Kidney (tissue), 14 donors: ENCODE measurements around the gene ANKRA2. TPM values are rescaled to one million over a fixed set of nuclear protein-coding genes. Genes with fewer than 3 reads are reported as not detected.

Experiments
- DNase-seq, 5 donors: peaks; one replicate each; pipeline ENCODE4 v3.0.0-alpha.2; 2013 to 2020
- FAIRE-seq: peaks from 2 replicates; lab custom pipeline; 2012; peaks lifted over from hg19 to GRCh38; lab: Jason Lieb, UNC
- H3K27ac ChIP-seq, 2 donors: one replicate each; pipeline ENCODE4 v1.7.0; 2013; ENCODE audit warnings: low read depth in 2 of 2, low read length in 2 of 2, inconsistent platforms in 1 of 2
- H3K27me3 ChIP-seq: one replicate; pipeline ENCODE4 v1.7.1; 2013; ENCODE audit warnings: low read length, inconsistent platforms; ENCODE audit not compliant: control insufficient read depth, insufficient read depth
- H3K36me3 ChIP-seq, 3 donors: one replicate each; pipeline versions ENCODE4 v1.7.0 to v1.7.1; 2013; ENCODE audit warnings: low read length in 3 of 3, control low read depth in 1 of 3, inconsistent platforms in 1 of 3; ENCODE audit not compliant: insufficient read depth in 3 of 3, control insufficient read depth in 2 of 3
- H3K4me1 ChIP-seq, 3 donors: one replicate each; pipeline versions ENCODE4 v1.7.0 to v1.7.1; 2013; ENCODE audit warnings: low read length in 3 of 3, inconsistent platforms in 1 of 3, low read depth in 1 of 3; ENCODE audit not compliant: control insufficient read depth in 2 of 3, insufficient read depth in 2 of 3
- H3K4me3 ChIP-seq, 3 donors: one replicate each; pipeline versions ENCODE4 v1.7.0 to v1.8.1; 2013; ENCODE audit warnings: low read length in 3 of 3, control low read depth in 1 of 3, inconsistent platforms in 1 of 3
- H3K9ac ChIP-seq, 3 donors: one replicate each; pipeline versions ENCODE4 v1.7.0 to v1.7.1; 2013; ENCODE audit warnings: low read length in 3 of 3, control low read depth in 1 of 3, inconsistent platforms in 1 of 3
- H3K9me3 ChIP-seq, 3 donors: one replicate each; pipeline versions ENCODE4 v1.7.0 to v1.7.1; 2013; ENCODE audit warnings: low read length in 3 of 3, control low read depth in 1 of 3, inconsistent platforms in 1 of 3; ENCODE audit not compliant: control insufficient read depth in 2 of 3, insufficient read depth in 1 of 3
- intact Hi-C: fragments of 100-400 bp; cut with DNase I; formaldehyde crosslinking; loops from one replicate; pipeline ENCODE4 v1.11.1; 2022
- polyA plus RNA-seq: library from polyadenylated mRNA; stranded (reverse); fragments of 350-450 nt; fragmentation: Illumina TruSeq; extraction: RNeasy Lipid Tissue Mini Kit (QIAGEN cat#74804); gene quantifications from one replicate; pipeline ENCODE4 v1.2.3, GENCODE V29; 2014; ENCODE audit warnings: low read depth, low replicate concordance; ENCODE audit not compliant: insufficient read depth
- total RNA-seq: library from RNA; stranded (reverse); fragmentation: NEBNext Ultra II Directional; extraction: Animal tissue kit (Norgen Biotek cat#: 25700); gene quantifications from one replicate; pipeline ENCODE4 v1.2.1, GENCODE V29; 2021
- TF ChIP-seq, protein P1 (sequence below): IDR thresholded peaks from 3 replicates; pipeline ENCODE4 v1.5.1; 2012; ENCODE audit warnings: mild to moderate bottlenecking, moderate library complexity, borderline replicate concordance; ENCODE audit not compliant: insufficient read depth; ENCODE audit errors: extremely low read depth
- donor health status: control.
- donor health status: control.
- donor health status: control.
- donor health status: control.
- donor health status: control.
- donor health status: DM: yes; HTN: yes; CAD: no.
- donor health status: Normal renal cell carcinoma (clear cell type).

Gene ANKRA2
- total and polyA plus RNA-seq, 2 donors from 2014 or later, result 8.4 to 22.3 TPM

DNA sequence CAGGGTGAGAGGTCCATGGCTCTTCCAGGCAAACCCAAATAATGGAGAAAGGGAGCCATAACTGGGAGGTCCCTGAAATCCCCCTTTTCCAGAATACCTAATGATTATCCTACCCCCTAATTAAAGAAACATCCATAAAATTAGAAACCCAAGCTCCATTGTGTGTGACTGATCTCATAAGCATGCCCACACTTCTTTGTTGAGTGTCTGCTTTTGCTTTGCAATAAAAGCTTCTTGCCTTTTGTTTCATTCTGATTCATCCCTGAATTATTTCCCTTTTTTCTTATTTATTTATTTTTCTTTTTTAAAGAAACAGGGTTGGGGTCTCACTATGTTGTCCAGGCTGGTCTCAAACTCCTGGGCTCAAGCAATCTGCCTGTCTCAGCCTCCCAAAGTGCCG, 34.1 kb downstream of the ANKRA2 start:
- H3K27me3 ChIP-seq, result no peaks in the 10 kb centered on the region
- TF ChIP-seq, protein P1, sequence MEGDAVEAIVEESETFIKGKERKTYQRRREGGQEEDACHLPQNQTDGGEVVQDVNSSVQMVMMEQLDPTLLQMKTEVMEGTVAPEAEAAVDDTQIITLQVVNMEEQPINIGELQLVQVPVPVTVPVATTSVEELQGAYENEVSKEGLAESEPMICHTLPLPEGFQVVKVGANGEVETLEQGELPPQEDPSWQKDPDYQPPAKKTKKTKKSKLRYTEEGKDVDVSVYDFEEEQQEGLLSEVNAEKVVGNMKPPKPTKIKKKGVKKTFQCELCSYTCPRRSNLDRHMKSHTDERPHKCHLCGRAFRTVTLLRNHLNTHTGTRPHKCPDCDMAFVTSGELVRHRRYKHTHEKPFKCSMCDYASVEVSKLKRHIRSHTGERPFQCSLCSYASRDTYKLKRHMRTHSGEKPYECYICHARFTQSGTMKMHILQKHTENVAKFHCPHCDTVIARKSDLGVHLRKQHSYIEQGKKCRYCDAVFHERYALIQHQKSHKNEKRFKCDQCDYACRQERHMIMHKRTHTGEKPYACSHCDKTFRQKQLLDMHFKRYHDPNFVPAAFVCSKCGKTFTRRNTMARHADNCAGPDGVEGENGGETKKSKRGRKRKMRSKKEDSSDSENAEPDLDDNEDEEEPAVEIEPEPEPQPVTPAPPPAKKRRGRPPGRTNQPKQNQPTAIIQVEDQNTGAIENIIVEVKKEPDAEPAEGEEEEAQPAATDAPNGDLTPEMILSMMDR, result no peak
- FAIRE-seq (no peak), DNase-seq (no peak)
- H3K4me1 ChIP-seq, result no peaks in the 10 kb centered on the region
- no peaks in the 10 kb centered on the region for H3K9me3 ChIP-seq
- no peak overlapping the region for H3K9ac ChIP-seq
- no peaks in the 10 kb centered on the region for H3K36me3 ChIP-seq
- no peak overlapping the region for H3K27ac ChIP-seq
- intact Hi-C loops, result no loop called here
- H3K4me3 ChIP-seq, result no peak overlapping the region

DNA sequence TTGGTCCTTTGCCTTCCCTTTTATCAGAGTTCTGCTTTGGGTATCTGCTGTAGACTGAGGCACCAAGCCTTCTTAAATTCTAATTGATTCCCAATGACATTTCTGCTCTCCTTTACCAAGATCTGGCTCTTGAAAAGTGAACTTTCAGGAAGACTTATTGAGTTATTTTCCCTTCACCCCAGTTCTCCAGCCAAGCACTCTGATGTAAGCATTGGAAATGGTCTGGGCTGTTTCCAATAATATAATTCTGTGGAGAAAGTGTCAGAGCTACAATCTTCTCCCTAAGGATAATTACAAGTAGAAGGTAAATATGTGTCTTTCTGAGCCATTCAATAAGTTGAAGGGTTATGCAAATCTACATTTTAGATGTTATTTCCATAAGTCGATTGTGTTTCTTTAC, 36.4 kb downstream of the ANKRA2 start:
- FAIRE-seq (no peak), DNase-seq (no peak)
- no peaks in the 10 kb centered on the region for H3K9me3 ChIP-seq
- intact Hi-C loops, result no loop called here
- no peaks in the 10 kb centered on the region for H3K4me1 ChIP-seq
- H3K27me3 ChIP-seq, result no peaks in the 10 kb centered on the region
- no peak overlapping the region for H3K9ac ChIP-seq
- TF ChIP-seq, protein P1, result no peak
- H3K36me3 ChIP-seq, result no peaks in the 10 kb centered on the region
- no peak overlapping the region for H3K27ac ChIP-seq
- no peak overlapping the region for H3K4me3 ChIP-seq

GRCh38 chr5:73528248-73528647, 37.2 kb downstream of the ANKRA2 start:
- Histone ChIP-seq H3K9me3 (no peaks in the 10 kb centered on the region), H3K36me3 (no peaks in the 10 kb centered on the region), H3K4me1 (no peaks in the 10 kb centered on the region), H3K4me3 (no peak overlapping the region), H3K27me3 (no peaks in the 10 kb centered on the region), H3K27ac (no peak overlapping the region), H3K9ac (no peak overlapping the region)
- DNase-seq (no peak), FAIRE-seq (no peak)
- intact Hi-C loops, result no loop called here
- TF ChIP-seq, protein P1, result no peak

- FAIRE-seq (no peak), DNase-seq (no peak)
- Histone ChIP-seq H3K9me3 (no peaks in the 10 kb centered on the region), H3K36me3 (no peaks in the 10 kb centered on the region), H3K4me3 (no peak overlapping the region), H3K4me1 (no peaks in the 10 kb centered on the region), H3K27me3 (no peaks in the 10 kb centered on the region), H3K9ac (no peak overlapping the region), H3K27ac (no peak overlapping the region)
- TF ChIP-seq, protein P1, result no peak
- intact Hi-C loops, result no loop called here
These were observed 39.7 kb downstream of the ANKRA2 start for GRCh38 chr5:73525606-73526203.
